ENCODE data around the gene CIP2A. TPM values are rescaled to one million over a fixed set of nuclear protein-coding genes. Genes with fewer than 3 reads are reported as not detected.

CIP2A gene
- polyA plus RNA-seq, 5 donors: 9.6 to 31.8 (median 20.7) TPM

GRCh38 chr3:108565506-108565905 lies 23.7 kb downstream of the CIP2A start:
- no peak for DNase-seq

- DNase-seq: no peak
Measured at GRCh38 chr3:108564564-108564963, 24.7 kb downstream of the CIP2A start.

- no peak for DNase-seq
Measured at GRCh38 chr3:108562565-108562964, 26.7 kb downstream of the CIP2A start.

- DNase-seq: no peak
Measured at GRCh38 chr3:108555966-108556581, 33.2 kb downstream of the CIP2A start.

GRCh38 chr3:108554913-108555571 lies 34.2 kb downstream of the CIP2A start:
- no peak for DNase-seq

- no peak for DNase-seq
Measured at GRCh38 chr3:108554229-108554628, 35.0 kb downstream of the CIP2A start.

- peak; percentile 20 to 48 for DNase-seq
Measured at GRCh38 chr3:108552267-108553159, 36.7 kb downstream of the CIP2A start.

- DNase-seq: no peak
Measured at GRCh38 chr3:108548886-108549285, 40.4 kb downstream of the CIP2A start.

GRCh38 chr3:108548304-108548703 lies 40.9 kb downstream of the CIP2A start:
- DNase-seq: no peak

- no peak for DNase-seq
Measured at GRCh38 chr3:108546692-108547091, 42.5 kb downstream of the CIP2A start.

GRCh38 chr3:108546247-108546646 lies 43.0 kb downstream of the CIP2A start:
- peak; percentile 25 to 40 for DNase-seq

- no peak for DNase-seq
Measured at GRCh38 chr3:108538083-108538482, 51.2 kb downstream of the CIP2A start.

- peak in 1 of 2 donors; percentile 24 for DNase-seq
Measured at GRCh38 chr3:108528459-108529252, 60.6 kb downstream of the CIP2A start.

GRCh38 chr3:108527817-108528216 lies 61.4 kb downstream of the CIP2A start:
- DNase-seq: no peak

- no peak for DNase-seq
Measured at GRCh38 chr3:108527109-108527508, 62.1 kb downstream of the CIP2A start.

- no peak for DNase-seq
Measured at GRCh38 chr3:108525971-108526370, 63.3 kb downstream of the CIP2A start.

GRCh38 chr3:108525256-108525655 lies 64.0 kb downstream of the CIP2A start:
- no peak for DNase-seq

- DNase-seq: no peak
Measured at GRCh38 chr3:108524537-108524936, 64.7 kb downstream of the CIP2A start.

- DNase-seq: no peak
Measured at GRCh38 chr3:108518895-108519294, 70.3 kb downstream of the CIP2A start.

- DNase-seq: no peak
Measured at GRCh38 chr3:108516881-108517280, 72.4 kb downstream of the CIP2A start.

GRCh38 chr3:108513961-108514360 lies 75.3 kb downstream of the CIP2A start:
- no peak for DNase-seq

GRCh38 chr3:108512671-108513070 lies 76.6 kb downstream of the CIP2A start:
- DNase-seq: no peak

Measured in right lung (tissue), 5 donors.